CD4-positive, alpha-beta T cell treated with Interleukin-12 subunit alpha and Interleukin-12 subunit beta, for 1 hour (primary cell): ENCODE data around the gene ZDHHC8.
"Not testable (repeated sequence)": the region's sequence is repeated elsewhere in the genome, so short reads cannot be mapped to it uniquely, and the experiment has no call there.

ENCODE experiments used
- DNase-seq: peaks from one replicate; pipeline ENCODE4 v3.0.0-alpha.2; 2020

The ZDHHC8 gene

DNA sequence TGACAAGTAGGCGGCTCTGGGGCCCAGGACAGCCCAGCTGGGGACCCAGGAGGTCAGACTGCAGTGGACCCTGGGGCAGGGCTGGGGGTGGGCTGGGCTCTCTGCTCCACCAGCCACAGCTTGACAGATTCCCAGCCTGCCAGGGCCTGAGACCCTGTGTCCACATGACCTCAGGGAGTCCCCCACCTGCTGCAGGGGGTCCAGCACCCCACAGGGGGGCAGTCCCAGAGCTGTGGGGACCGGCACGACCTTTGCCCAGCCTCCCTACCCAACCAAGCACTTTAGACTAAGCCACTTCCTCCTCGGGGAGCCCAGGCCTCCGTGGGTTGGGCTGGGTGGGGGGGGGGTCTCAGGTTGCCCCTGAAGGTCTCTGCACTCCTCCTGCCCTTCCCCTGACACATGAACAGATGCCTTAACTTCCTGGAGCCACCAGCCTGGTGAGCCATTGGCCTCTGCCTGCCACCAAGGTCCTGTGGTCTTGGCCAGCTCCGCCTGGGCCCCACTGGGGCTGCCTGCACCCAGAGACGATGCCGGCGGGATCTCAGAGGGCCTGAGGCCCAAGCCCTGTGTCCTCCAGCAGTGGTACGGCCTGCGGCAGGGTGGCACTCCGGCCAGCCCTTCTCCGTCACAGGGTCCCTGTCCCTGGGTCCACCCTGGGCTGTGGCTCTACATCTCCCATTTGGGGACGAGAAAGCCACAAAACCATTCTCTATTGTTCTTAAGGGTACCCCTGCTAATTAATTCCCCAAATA, 15.8 kb downstream of the ZDHHC8 start:
- DNase-seq: no peak

DNA sequence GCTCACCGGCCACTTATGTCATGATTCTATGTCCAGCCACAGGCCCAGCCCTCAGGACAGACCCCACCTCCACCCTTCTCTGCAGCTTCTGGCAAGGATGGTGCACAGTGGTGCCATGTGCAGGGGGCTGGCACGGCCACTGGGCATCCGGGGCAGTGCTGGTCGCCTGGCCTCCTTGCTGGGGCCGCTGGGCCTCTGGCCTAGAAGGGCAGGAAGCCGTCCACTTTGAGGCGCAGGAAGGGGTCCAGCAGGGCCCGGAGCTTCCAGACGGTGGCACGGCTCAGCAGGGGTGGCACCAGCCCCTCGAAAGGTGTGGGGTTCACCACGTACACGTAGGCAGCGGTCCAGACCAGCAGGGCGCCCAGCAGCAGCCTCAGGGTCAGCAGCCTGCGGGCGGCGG, 16.8 kb downstream of the ZDHHC8 start:
- no peak for DNase-seq

DNA sequence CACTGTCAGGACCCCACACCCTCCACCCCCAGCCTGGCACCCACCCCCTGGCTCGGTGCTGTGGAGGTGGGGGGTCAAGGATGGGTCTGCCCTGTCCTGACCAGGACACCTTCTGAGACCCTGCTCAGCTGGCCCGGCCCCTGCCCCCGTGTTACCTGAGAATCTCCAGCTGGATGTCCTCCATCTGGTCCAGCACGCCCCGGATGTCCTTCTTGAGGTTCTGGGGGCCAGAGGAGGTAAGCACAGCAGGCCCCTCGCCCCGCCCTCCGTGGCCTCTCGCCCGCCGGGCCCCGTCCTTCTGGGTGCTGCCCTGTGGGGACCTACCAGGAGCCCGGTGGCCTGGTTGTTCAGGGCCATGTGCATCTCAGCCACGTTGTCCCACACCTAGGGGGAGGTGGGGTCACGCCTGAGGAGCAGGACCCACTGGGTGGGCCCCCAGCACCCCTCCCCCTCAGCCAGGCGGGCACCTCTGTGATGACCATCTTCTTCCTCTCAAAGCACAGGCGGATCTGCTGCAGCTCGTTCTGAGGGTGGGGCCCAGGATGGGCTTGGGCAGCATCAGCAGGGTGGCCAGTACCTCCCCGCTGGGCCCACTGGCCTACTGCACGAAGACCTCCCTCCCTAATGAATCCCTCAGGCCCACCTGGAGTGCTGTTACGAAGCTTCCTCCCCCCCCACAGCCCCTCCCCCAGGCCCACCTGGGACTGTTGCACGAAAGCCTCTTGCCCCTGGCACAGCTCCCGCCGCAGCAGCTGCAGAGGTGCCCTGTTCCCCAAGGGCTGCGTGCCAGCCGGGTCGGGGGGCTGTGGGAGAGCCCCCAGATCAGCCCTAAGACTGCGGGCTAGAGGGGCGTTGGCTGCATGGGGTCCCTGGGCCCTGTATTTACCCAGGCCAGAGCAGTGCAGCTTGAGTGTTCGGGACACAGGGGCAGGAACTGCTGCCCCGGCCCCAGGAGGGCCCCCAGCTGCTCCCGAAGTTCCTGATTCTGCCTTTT, 17.9 kb downstream of the ZDHHC8 start:
- no peak for DNase-seq

DNA sequence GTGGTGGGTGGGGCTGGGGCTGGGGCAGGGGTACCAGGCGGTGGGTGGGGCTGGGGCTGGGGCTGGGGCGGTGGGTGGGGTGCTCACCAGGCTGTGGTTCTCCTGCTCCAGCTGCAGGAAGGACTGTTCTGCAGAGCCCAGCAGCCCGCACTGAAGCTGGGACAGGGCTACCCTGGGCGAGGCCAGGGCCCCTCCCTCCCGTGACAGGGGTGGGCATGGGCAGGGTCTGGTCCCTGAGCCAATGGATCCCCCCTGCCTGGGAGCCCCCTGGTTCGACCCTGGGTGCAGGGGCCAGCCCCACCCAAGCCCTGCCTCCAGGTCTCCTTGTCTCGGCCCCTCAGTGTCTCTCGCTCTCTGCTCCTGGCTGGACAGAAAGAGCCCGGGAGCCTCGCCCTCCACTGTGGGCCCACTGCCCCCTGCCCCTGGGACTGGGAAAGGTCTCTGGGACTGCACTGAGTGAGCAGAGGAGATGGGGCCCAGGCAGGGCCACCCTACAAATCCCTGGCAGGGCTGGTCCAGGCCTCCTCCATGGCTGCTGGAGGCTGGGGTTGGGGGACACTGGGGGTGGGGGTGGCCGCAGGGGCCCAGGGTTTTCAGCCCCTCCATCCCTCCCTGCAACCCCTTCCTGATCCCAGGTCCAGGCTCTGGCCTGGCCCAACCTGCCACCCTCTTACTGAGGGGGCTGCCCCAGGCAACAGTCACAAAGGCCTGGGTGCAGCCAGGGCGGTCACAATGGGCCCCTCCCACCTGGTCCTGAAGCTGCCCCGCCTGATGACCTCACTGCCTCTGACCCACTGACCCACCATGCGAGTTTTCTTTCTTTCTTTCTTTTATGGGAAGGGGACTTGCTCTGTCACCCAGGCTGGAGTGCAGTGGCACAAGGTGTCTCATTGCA, 19.0 kb downstream of the ZDHHC8 start, which contains the start of gene CCDC188:
CCDC188 (minus strand) TSS at position 675 of the 895 bp plus-strand sequence; CDS start at position 606, 69 bp downstream.
- DNase-seq: no peak

DNA sequence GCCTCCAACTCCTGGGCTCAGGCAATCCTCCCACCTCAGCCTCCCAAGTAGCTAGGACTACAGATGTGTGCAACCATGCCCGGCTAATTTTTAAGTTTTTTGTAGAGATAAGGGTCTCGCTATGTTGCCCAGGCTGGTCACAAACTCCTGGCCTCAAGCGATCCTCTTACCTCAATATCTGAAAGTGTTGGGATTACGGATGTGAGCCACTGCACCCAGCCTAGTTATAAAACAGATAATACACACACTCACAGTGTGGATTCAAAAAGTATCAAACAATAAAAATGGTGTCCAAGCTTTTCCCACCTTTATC, 19.6 kb downstream of the ZDHHC8 start:
- no peak for DNase-seq

DNA sequence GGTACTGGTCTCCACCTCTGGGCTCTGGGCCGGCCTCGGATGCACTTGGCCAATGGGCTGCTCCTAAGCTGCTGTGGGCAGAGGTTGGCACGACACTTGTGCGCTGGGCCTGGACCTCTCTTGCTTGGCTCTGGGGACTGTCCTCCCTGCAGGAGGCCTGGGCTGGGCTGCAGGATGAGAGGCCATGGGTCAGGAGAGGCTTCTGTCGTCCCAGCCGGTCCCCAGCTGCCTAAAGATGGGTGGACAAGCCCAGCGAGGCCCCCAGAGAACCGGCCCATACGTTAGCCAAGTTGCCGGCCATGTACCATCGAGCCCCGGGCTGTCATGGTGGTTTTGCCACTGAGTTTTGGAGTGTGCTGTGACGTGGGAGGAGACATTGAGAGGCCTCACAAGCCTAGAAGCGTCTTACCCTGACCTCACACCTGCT, 20.9 kb downstream of the ZDHHC8 start:
- no peak for DNase-seq

DNA sequence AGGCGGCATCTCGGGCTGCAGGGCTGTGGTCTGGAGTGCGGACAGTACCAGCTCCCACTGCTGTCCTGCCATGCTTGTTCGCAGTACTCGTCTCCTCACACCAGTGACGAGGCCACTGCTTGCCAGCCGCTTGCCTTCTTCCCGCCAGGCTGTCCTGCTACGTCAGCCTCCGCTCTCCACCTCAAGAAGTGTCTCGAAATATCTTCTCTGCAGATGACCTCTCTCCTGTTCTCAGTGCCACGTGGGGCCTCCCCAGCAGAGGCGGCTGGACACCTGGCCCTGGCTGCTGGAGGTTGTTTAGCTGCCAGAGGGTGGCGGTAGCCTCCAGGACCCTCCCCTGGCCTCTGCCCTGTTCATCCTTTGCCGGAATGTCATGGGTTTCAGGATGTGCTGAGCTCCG, 22.3 kb downstream of the ZDHHC8 start:
- no peak for DNase-seq

DNA sequence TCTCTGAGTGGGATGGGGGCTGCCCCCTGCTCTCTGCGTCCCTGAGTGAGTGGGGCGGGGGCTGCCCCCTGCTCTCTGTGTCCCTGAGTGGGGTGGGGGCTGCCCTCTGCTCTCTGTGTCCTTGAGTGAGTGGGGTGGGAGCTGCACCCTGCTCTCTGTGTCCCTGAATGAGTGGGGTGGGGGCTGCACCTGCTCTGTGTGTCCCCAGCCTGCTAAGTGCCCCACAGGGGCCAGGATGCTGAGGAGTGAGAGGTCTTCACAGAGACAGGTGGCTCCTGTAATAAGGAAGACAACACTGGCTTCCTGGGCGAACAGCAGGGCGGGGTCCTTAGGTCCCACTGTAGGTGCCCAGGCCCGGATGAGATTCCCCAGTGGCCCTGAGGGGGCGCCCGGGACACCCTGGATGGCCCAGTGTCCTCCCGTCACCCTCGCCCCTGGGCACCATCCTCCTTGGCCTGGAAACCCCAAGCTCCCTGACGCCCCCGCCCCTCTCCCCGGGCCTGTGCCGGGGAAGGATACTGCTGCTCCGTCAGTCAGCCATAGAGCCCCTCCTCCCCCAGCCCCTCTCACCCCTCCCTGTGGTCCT, 23.1 kb downstream of the ZDHHC8 start:
- DNase-seq: no peak

DNA sequence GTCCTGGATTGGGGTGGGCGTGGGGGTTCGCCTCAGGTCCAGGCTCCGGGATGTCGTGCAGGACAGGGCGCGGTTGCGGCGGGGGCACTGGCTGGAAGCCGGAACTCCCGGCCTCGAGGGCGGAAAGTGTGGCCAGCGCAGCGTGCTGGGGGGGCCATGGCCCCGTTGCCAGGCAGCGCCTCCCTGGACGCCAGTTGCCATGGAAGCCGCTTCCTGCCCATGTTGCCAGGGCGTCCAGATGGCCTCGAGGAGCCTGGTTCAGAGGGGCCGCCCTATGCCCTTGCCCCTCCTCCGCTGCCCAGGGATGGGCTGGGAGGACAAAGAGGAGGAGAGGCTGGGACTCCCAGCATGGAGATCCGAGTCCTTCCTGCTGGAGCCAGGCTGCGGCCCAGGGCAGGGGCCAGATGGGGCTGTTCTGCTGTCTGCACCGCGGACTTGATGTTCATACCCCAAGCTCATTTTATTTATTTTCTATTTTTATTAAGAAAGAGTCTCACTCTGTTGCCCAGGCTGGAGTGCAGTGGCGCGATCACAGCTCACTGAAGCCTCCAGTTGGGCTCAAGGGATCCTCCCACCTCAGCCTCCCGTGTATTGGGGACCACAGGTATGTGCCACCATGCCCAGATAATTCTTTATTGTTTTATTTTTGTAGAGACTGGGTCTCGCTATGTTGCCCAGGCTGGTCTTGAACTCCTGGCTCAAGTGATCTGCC, 23.9 kb downstream of the ZDHHC8 start:
- DNase-seq: peak; percentile 24

DNA sequence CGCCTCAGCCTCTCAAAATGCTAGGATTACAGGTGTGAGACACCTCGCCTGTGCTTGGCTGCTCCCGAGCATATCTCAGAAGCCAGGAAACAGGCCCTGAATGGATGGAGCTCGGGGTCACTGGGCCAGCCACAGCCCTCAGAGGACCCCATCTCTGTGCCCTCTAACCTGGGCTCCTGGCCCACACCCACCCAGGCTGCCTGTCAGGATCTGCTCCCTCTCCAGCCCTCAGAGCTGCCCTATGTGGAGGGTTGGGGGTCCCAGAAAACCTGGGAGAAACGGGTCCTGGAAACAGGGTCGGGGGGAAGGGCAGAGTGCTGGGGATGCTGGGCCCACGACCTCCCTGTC, 24.4 kb downstream of the ZDHHC8 start:
- DNase-seq: no peak

DNA sequence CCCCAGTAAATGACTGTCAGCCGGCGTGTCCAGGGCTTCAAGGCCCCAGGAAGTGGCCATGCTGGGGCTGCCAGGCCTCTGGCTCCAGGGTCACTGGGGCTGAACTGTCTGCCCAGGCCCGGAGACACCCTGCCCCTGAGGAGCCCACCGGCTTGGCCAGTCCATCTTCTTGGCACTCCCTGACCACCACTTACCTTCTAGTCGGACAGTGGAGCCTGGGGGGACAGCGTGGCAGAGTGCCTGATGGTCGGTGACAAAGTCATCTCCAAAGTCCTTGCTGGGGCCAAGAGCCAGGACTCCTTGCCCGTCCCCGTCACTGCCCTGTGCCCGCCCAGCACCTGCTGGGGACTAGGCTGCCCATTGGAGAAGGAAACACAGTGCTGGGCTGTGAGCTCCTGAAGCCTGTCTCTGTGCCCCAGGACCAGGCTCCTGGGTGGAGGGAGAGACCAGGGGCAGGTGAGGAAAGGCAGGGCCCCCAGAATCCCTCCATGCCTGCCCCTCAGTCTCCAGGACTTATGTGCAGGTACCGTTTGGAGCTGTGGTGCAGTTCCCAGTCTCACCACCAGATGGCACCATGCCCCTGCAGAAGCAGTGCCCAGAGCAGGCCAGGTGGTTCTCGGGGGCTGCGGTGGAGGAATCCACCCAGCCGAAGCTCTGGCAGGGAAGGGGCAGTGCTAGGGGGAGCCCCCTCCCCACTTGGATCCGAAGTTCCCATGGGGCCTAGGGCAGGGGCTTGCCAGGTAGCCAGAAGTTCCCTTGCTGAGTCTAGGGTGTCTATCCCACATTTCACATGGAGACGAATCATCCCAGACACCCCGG, 25.2 kb downstream of the ZDHHC8 start:
- DNase-seq: peak; percentile 88

DNA sequence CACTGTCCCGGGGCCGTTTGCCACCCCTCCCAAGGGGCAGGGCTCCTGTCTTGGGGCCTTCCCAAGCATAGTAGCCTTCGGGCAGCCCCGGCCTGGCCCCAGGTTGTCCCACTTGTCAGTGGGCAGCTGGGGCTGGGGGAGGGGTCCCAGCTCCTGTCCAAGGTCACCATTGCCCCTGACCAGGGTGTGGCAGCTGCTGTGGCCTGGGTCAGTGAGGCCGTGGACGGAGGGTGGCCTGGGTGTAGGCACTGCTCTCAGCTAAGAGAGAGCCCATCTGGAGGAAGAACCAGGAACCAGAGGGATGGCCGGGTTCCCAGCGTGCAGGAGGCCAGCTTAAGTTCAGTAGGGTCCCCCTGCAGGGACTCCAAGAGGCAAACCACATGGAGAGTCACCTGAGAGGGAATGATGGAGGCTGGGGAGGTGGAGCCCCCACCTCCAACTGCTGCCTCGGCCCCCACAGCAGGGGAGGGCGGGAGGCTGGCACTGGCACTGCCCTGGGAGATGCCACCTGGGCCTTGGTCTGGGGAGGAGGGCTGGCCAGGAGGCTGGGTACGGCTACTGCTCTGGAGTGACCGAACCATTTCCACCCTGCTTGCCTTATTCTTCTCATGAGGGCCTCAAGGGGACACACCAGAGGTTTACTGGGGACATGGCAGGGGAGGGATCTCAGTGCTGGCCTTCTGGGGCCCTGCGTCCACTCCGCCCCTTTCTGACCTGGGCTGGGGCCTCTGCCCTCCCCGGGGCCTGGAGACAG, 26.0 kb downstream of the ZDHHC8 start:
- DNase-seq: no peak

DNA sequence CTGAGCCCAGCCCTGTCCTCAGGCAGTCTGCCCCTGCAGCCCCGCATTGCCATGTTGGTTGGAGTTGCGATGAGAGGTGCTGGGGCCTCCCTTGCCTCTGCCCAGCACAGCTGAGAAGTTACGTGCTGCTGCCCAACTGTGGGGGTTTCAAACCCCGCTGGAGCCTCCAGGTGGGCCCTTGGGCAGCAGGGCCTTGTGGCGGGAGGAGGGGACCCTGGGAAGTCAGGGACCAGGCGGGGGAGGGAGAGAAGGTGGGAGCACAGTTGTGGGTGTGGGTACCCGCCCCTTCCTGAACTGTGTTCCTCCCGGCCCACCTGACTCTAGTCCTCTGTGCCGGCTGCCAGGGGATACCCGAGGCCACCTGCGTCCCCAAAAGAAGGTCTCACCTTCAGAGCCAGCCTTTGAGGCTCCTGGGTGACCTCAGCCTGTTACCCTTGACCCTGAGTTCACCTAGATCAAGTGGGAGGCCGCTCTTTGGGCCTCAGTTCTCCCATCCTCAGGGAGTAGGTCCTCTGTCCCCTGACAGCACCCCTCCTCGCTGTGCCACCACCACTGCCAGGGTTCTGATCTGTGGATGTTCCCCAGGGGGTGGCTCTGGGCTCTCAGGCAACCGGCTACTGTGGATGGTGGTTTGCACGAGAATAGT, 26.9 kb downstream of the ZDHHC8 start:
- DNase-seq: no peak

DNA sequence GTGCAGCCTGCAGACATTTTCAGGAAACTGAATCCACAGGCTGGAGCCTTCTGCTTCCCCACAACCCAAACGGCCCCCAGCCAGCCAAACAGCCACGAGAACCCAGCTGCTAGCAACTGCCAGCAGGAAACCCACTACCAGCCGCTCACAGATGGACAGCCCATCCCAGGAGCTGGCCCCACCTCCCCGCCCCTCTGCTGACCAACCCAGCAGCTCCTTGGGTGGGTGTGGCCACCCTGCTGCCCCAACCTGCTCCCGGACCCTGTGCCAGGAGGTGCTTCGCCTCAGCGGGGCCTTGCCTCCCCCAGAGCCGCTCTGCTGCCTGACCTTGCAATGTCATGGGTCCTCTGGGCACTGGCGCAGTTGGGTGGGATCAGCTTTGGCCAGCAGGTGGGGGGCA, 27.5 kb downstream of the ZDHHC8 start:
- no peak for DNase-seq

DNA sequence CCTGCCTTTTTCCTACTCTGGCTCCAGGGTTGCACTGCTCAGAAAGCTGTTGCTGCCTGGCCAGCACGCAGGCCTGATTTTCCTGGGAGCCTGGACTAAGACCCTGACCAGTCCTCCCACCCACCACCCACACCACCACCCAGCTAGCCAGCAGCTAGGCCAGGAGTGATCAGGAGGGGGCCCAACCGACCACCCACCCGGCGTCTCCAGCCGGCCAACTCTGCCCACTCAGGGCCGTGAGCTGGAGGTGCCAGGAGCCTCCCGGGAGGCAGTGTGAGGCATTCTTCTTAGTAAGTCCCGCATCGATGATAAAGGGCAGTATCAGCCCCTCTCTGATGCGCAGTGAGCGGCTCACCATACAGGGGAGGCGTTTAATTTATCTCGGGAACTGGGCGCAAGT, 27.9 kb downstream of the ZDHHC8 start:
- not testable (repeated sequence) for DNase-seq

DNA sequence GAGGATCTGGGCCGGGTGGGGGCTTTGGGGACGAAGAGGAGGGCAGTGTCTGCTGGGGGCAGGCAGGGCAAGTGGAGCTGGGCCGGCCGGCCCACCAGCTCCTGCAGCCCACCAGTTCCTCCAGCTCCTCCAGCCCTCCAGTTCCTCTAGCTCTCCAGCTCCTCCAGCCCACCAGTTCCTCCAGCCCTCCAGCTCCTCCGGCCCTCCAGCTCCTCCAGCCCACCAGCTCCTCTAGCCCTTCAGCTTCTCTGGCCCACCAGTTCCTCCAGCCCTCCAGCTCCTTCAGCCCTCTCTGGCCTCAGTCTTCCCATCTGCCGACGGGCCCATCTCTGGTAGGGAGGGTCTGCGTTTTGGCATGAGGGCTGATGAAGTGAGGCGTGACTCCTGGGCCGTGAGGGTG, 28.4 kb downstream of the ZDHHC8 start:
- no peak for DNase-seq

DNA sequence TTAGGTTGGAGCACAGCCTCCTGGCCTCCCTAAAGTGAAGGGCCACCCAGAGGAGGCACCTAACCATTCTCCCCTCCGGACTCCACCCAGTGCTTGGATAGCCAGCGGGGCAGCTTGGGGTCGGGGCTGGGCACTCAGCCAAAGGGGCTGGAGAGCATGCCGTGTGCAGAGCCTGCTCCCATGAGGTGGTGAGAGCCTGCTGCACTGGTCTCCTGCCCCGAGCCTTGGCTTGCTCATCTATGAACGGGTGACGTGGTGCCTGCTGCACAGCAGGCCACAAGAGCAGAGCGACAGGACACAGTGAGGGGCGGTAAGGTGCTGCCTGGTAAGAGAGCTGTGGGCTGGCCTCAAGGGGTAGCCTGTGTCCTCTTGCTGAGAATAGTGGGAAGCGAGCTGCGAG, 33.3 kb downstream of the ZDHHC8 start:
- DNase-seq: no peak

DNA sequence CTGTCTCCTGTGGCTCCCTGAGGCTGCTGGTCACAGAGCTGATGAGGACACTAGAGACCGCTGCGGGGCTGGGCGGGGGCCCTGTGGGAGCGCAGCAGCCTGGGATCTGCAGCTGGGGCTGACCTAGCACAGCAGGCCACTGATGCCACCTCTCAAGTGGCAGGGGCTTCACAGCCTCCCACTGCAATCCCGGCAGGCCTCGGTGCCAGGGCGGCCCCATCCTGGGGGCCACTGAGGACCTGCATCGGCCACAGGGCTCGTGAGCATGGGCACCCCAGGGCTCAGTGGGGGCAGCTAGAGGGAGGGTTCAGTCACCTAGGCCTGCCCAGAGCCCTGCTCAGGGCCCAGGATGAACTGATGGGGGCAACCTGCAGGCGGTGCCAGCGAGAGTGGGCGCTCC, 33.8 kb downstream of the ZDHHC8 start:
- no peak for DNase-seq

DNA sequence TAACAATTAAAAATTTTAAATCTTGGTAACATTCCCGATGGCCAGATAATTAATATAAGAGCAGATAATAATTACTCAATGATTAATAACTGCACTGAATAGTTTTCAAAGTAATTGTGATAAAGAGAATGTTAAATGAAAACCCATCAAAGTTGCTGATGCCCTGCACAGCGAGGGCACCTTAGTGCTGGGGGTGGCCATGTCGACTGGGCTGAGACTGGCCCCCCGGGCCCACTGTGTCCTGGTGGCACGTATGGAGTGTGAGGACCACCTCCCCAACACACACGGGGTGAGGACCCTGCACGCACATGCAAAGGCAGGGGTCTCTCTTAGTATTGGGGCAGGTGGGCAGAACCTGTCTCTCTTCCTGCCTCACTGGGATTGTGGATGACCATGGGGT, 34.3 kb downstream of the ZDHHC8 start:
- no peak for DNase-seq

DNA sequence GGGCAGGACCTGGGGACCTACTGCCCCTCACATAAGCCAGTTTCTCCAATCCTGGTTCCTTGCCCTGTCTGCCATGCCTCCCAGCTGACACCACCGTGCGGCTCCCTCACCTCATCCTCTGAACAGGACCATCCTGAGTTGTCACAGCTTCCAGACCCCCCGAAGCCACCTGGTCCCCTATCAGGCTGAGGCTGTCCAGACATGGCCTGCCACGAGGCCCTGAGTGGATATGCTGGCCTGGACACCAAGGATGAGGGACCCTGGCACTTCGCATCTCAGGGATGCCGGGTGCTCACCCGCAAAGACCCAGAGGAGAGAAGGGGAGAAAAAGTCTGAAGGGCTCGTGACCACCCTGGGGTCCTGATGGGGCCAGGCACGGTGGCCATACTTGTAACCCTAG, 35.1 kb downstream of the ZDHHC8 start:
- no peak for DNase-seq
